Measurements from ENCODE around the gene FBXL7.

The FBXL7 gene

GRCh38 chr5:15584528-15584927, 84.5 kb downstream of the FBXL7 start:
- no peak for DNase-seq

GRCh38 chr5:15585128-15585527, 85.1 kb downstream of the FBXL7 start:
- DNase-seq: no peak

- no peak for DNase-seq
Observed at GRCh38 chr5:15585841-15586591, 86.0 kb downstream of the FBXL7 start.

- DNase-seq: no peak
Observed at GRCh38 chr5:15587916-15588315, 87.9 kb downstream of the FBXL7 start.

- DNase-seq: no peak
Observed at GRCh38 chr5:15592728-15593127, 92.7 kb downstream of the FBXL7 start.

GRCh38 chr5:15594977-15595568, 95.1 kb downstream of the FBXL7 start:
- no peak for DNase-seq

- DNase-seq: no peak
Observed at GRCh38 chr5:15595929-15596328, 95.9 kb downstream of the FBXL7 start.

GRCh38 chr5:15596936-15597335, 97.0 kb downstream of the FBXL7 start:
- no peak for DNase-seq

GRCh38 chr5:15597804-15598203, 97.8 kb downstream of the FBXL7 start:
- no peak for DNase-seq

GRCh38 chr5:15598294-15598902, 98.4 kb downstream of the FBXL7 start:
- DNase-seq: no peak

- DNase-seq: no peak
Observed at GRCh38 chr5:15600035-15600434, 100.1 kb downstream of the FBXL7 start.

GRCh38 chr5:15601274-15601673, 101.3 kb downstream of the FBXL7 start:
- no peak for DNase-seq

- DNase-seq: no peak
Observed at GRCh38 chr5:15601853-15602252, 101.9 kb downstream of the FBXL7 start.

- no peak for DNase-seq
Observed at GRCh38 chr5:15604986-15605385, 105.0 kb downstream of the FBXL7 start.

GRCh38 chr5:15606197-15606596, 106.2 kb downstream of the FBXL7 start:
- no peak for DNase-seq

- no peak for DNase-seq
Observed at GRCh38 chr5:15607076-15607475, 107.1 kb downstream of the FBXL7 start.

- DNase-seq: no peak
Observed at GRCh38 chr5:15609076-15609725, 109.2 kb downstream of the FBXL7 start.

GRCh38 chr5:15610216-15610615, 110.2 kb downstream of the FBXL7 start:
- DNase-seq: no peak

GRCh38 chr5:15611008-15611407, 111.0 kb downstream of the FBXL7 start:
- DNase-seq: no peak

GRCh38 chr5:15612915-15613635, 113.1 kb downstream of the FBXL7 start:
- DNase-seq: no peak

GRCh38 chr5:15614679-15615078, 114.7 kb downstream of the FBXL7 start:
- DNase-seq: no peak

- DNase-seq: no peak
Observed at GRCh38 chr5:15615859-15616258, 115.9 kb downstream of the FBXL7 start.

- DNase-seq: no peak
Observed at GRCh38 chr5:15618938-15619337, 119.0 kb downstream of the FBXL7 start.
